Measurements from ENCODE around the gene SUPT3H.
A peak's percentile ranks its signal among the peaks of the same experiment; 100 is the strongest.
"Not testable (repeated sequence)": the region's sequence is repeated elsewhere in the genome, so short reads cannot be mapped to it uniquely, and the experiment has no call there.

Gene SUPT3H

GRCh38 chr6:45195137-45195536 is 182.6 kb downstream of the SUPT3H start:
- Mint-ChIP-seq H3K27me3 (no peaks in the 10 kb centered on the region), H3K4me3 (no peak overlapping the region), H3K9me3 (peaks cover 4% of the 10 kb centered on the region), H3K36me3 (no peaks in the 10 kb centered on the region), H3K27ac (no peak overlapping the region), H3K4me1 (peaks cover 18% of the 10 kb centered on the region)

- Mint-ChIP-seq H3K9me3 (peaks cover 4% of the 10 kb centered on the region), H3K4me3 (no peak overlapping the region)
Measured at GRCh38 chr6:45192556-45192955, 185.2 kb downstream of the SUPT3H start.

GRCh38 chr6:45191414-45191813 is 186.3 kb downstream of the SUPT3H start:
- H3K4me3 Mint-ChIP-seq, result no peak overlapping the region
- no peak overlapping the region for H3K27ac Mint-ChIP-seq
- H3K36me3 Mint-ChIP-seq, result no peaks in the 10 kb centered on the region
- no peaks in the 10 kb centered on the region for H3K27me3 Mint-ChIP-seq
- H3K4me1 Mint-ChIP-seq, result peaks cover 28% of the 10 kb centered on the region
- H3K9me3 Mint-ChIP-seq, result peaks cover 4% of the 10 kb centered on the region

More at GRCh38 chr6:45192556-45192955, 185.2 kb downstream of the SUPT3H start:
- peaks cover 26% of the 10 kb centered on the region for H3K4me1 Mint-ChIP-seq
- H3K27me3 Mint-ChIP-seq, result no peaks in the 10 kb centered on the region
- no peaks in the 10 kb centered on the region for H3K36me3 Mint-ChIP-seq
- H3K27ac Mint-ChIP-seq, result no peak overlapping the region

DNA sequence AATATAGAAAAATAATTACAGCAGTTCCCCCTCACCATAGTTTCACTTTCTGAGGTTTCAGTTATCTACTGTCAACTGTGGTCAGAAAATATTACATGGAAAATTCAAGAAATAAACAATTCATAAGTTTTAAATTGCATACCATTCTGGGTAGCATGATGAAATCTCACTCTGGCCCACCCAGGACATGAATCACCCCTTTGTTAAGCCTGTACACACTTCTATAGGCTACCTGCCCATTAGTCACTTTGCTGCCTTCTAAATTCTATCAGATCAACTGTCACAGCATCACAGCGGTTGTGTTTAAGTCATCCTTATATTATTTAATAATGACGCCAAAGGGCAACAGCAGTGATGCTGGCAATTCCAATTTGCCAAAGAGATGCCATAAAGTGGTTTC is 189.9 kb downstream of the SUPT3H start:
- peak overlapping the region; percentile 72 for H3K27ac Mint-ChIP-seq
- H3K4me1 Mint-ChIP-seq, result peaks cover 44% of the 10 kb centered on the region
- no peak overlapping the region for H3K4me3 Mint-ChIP-seq
- peaks cover 1% of the 10 kb centered on the region for H3K36me3 Mint-ChIP-seq
- H3K9me3 Mint-ChIP-seq, result peaks cover 4% of the 10 kb centered on the region
- H3K27me3 Mint-ChIP-seq, result no peaks in the 10 kb centered on the region

DNA sequence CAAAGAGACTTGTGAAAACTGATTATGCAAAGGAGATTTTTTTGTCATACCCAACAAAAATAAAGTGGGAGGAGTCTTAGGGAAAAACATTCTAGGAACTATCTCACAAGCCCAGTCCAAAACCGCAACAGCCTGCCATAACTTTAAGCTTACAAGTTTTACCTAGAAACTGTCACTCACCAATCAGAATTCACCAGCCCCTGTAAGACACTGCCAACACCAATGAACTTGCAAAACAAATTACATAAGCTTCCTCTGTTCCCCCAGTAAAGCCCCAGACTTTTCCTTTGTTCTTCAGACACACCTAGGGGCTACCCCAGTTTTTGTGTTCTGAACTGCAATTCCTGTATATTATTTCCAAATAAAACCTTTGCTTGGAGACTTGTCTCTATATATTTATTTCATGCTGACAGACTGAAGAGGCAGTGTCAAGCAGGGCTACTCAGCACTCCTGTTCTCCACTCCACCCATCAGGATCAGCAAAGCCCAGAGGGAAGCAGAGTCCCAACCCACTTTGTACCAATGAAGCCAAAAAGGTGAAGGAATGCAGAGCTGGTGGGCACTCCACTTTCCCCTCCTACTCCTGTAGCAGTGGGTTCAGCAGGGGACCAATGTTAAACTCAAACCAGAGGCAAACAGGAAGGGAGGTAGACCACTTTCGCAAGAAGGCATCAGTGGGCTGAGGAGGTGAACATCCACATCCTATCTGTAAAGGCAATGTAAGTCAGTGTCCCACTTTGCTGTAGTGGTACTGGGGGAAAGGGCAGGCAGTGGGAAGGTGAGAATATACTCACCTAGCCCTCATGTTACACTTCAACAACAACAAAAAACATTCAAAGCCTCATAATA is 192.1 kb downstream of the SUPT3H start:
- Mint-ChIP-seq H3K36me3 (peaks cover 1% of the 10 kb centered on the region), H3K27ac (peak overlapping the region; percentile 48), H3K4me3 (no peak overlapping the region), H3K27me3 (no peaks in the 10 kb centered on the region), H3K9me3 (no peaks in the 10 kb centered on the region), H3K4me1 (peaks cover 41% of the 10 kb centered on the region)

DNA sequence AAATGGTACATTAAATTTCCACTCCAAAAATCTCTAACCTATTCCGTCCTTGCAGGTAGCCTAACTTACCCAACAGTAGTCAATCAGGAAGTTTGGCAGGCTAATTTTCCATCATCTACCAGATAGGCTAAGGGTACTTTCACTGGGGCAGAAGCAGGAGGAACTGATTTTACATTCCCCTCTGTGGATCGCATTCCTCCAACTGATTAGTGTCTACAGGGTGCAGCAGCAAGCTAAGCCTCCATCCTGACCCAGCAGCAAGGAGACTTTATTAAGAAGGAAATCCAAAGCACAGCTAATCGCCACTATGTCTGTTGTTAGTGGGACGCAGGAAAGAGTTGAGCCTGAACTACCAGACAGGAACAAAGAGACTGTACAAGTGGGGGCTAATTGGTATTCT is 192.8 kb downstream of the SUPT3H start:
- Mint-ChIP-seq H3K4me3 (no peak overlapping the region), H3K4me1 (peaks cover 41% of the 10 kb centered on the region), H3K9me3 (no peaks in the 10 kb centered on the region), H3K27ac (peak overlapping the region; percentile 8), H3K27me3 (no peaks in the 10 kb centered on the region), H3K36me3 (peaks cover 1% of the 10 kb centered on the region)

- Mint-ChIP-seq H3K27ac (no peak overlapping the region), H3K4me3 (no peak overlapping the region), H3K9me3 (no peaks in the 10 kb centered on the region), H3K36me3 (peaks cover 1% of the 10 kb centered on the region), H3K4me1 (peaks cover 41% of the 10 kb centered on the region), H3K27me3 (no peaks in the 10 kb centered on the region)
Measured at GRCh38 chr6:45184040-45184439, 193.7 kb downstream of the SUPT3H start.

DNA sequence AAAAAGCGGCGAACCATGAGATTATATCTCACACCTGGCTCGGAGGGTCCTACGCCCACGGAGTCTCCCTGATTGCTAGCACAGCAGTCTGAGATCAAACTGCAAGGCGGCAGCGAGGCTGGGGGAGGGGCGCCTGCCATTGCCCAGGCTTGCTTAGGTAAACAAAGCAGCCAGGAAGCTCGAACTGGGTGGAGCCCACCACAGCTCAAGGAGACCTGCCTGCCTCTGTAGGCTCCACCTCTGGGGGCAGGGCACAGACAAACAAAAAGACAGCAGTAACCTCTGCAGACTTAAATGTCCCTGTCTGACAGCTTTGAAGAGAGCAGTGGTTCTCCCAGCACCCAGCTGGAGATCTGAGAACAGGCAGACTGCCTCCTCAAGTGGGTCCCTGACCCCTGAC is 201.4 kb downstream of the SUPT3H start:
- not testable (repeated sequence) for H3K27ac Mint-ChIP-seq, H3K27me3 Mint-ChIP-seq, H3K9me3 Mint-ChIP-seq, H3K36me3 Mint-ChIP-seq, H3K4me3 Mint-ChIP-seq
- peaks cover 16% of the 10 kb centered on the region for H3K4me1 Mint-ChIP-seq

GRCh38 chr6:45175272-45175671 is 202.5 kb downstream of the SUPT3H start:
- Mint-ChIP-seq H3K4me1 (peaks cover 22% of the 10 kb centered on the region), H3K36me3 (no peaks in the 10 kb centered on the region), H3K9me3 (no peaks in the 10 kb centered on the region), H3K27ac (no peak overlapping the region), H3K4me3 (no peak overlapping the region), H3K27me3 (no peaks in the 10 kb centered on the region)

GRCh38 chr6:45174045-45174444 is 203.7 kb downstream of the SUPT3H start:
- H3K9me3 Mint-ChIP-seq, result no peaks in the 10 kb centered on the region
- H3K27me3 Mint-ChIP-seq, result no peaks in the 10 kb centered on the region
- no peaks in the 10 kb centered on the region for H3K36me3 Mint-ChIP-seq
- H3K4me3 Mint-ChIP-seq, result no peak overlapping the region
- H3K4me1 Mint-ChIP-seq, result peaks cover 26% of the 10 kb centered on the region
- no peak overlapping the region for H3K27ac Mint-ChIP-seq

- Mint-ChIP-seq H3K4me1 (peaks cover 37% of the 10 kb centered on the region), H3K27ac (no peak overlapping the region), H3K4me3 (no peak overlapping the region)
Measured at GRCh38 chr6:45171380-45171779, 206.4 kb downstream of the SUPT3H start.

DNA sequence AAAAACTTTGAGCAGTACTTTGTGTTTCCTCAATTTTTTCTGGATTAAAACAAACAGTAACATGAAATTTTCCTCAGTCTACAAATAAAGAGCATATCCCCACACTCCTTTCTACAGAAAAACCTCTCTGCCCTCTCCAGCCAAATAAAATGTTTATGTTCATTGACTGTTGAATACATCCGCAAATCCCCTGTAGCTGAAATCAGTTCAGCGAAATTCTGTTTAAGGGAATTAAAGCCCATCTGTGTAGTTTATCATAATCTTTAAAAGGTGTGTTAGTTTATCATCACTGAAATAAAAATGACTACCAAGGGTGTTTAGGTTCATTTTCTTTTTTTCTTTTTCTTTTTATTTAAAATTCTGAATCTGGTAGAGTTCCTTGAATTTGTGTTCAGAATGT is 207.4 kb downstream of the SUPT3H start:
- Mint-ChIP-seq H3K4me3 (no peak overlapping the region), H3K36me3 (peaks cover 5% of the 10 kb centered on the region), H3K9me3 (peaks cover 6% of the 10 kb centered on the region), H3K27me3 (no peaks in the 10 kb centered on the region), H3K27ac (no peak overlapping the region), H3K4me1 (peaks cover 45% of the 10 kb centered on the region)

More at GRCh38 chr6:45171380-45171779, 206.4 kb downstream of the SUPT3H start:
- Mint-ChIP-seq H3K27me3 (no peaks in the 10 kb centered on the region), H3K36me3 (peaks cover under 1% of the 10 kb centered on the region), H3K9me3 (no peaks in the 10 kb centered on the region)

GRCh38 chr6:45169815-45170214 is 207.9 kb downstream of the SUPT3H start:
- Mint-ChIP-seq H3K36me3 (peaks cover 5% of the 10 kb centered on the region), H3K4me1 (peaks cover 47% of the 10 kb centered on the region), H3K9me3 (peaks cover 6% of the 10 kb centered on the region), H3K27me3 (no peaks in the 10 kb centered on the region), H3K27ac (peak overlapping the region; percentile 80), H3K4me3 (no peak overlapping the region)

GRCh38 chr6:45163952-45164766 is 213.6 kb downstream of the SUPT3H start:
- Mint-ChIP-seq H3K9me3 (peaks cover 18% of the 10 kb centered on the region), H3K4me1 (peaks cover 74% of the 10 kb centered on the region), H3K4me3 (peak overlapping the region; percentile 64), H3K36me3 (peaks cover 9% of the 10 kb centered on the region), H3K27me3 (no peaks in the 10 kb centered on the region), H3K27ac (peak overlapping the region; percentile 99)

- H3K4me3 Mint-ChIP-seq, result no peak overlapping the region
- peaks cover 65% of the 10 kb centered on the region for H3K4me1 Mint-ChIP-seq
- H3K27ac Mint-ChIP-seq, result no peak overlapping the region
- peaks cover 4% of the 10 kb centered on the region for H3K36me3 Mint-ChIP-seq
- H3K9me3 Mint-ChIP-seq, result peaks cover 11% of the 10 kb centered on the region
- H3K27me3 Mint-ChIP-seq, result no peaks in the 10 kb centered on the region
Measured at GRCh38 chr6:45160305-45160704, 217.4 kb downstream of the SUPT3H start.

DNA sequence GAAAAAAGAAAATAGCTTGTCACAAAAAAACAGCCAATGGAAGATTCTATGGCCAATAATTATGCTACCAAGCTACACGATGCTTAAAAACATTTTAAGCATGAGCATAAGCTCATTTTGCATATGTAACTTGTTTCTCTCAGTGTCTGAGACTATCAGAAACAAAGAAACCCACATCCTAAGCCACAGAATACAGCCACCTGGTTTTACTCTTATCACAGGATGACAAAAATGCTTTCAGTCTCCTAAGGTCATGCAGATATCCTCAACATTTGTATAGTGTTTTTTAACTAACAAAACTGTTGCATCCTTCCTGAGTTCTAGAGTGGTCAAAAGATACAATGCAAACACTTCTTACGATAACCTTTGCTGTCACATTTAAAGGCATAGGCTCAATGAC is 221.7 kb downstream of the SUPT3H start:
- Mint-ChIP-seq H3K36me3 (peaks cover 3% of the 10 kb centered on the region), H3K27ac (peak overlapping the region; percentile 74), H3K4me1 (peaks cover 39% of the 10 kb centered on the region), H3K9me3 (peaks cover 5% of the 10 kb centered on the region), H3K4me3 (peak overlapping the region; percentile 7), H3K27me3 (no peaks in the 10 kb centered on the region)

Data from activated naive CD4-positive, alpha-beta T cell treated with anti-CD3 and anti-CD28 coated beads, Interleukin-2, amount 50 U/mL, for 24 hours (primary cell).